Measurements from ENCODE around the gene MTARC2.

DNA sequence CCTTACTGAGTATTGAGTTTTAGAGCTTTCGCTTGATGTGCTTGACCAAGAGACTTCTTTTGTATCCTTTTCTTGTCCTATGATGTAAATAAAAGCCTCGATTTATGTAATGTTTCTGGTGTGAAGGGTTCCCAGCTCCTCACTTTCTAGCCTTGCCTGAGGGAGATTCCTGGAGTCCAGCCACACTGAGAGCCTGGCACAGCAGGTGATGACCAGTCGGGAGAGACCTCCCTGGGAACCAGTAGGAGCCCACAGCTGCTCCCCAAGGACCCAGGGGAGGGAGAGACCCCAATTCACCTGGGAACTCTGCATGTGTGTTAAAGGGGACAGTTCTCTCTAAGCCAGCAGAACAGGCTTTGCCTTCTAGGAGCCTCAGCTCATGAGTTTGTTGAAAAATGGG, 49.1 kb upstream of the MTARC2 start:
- TF ChIP-seq, protein P1, sequence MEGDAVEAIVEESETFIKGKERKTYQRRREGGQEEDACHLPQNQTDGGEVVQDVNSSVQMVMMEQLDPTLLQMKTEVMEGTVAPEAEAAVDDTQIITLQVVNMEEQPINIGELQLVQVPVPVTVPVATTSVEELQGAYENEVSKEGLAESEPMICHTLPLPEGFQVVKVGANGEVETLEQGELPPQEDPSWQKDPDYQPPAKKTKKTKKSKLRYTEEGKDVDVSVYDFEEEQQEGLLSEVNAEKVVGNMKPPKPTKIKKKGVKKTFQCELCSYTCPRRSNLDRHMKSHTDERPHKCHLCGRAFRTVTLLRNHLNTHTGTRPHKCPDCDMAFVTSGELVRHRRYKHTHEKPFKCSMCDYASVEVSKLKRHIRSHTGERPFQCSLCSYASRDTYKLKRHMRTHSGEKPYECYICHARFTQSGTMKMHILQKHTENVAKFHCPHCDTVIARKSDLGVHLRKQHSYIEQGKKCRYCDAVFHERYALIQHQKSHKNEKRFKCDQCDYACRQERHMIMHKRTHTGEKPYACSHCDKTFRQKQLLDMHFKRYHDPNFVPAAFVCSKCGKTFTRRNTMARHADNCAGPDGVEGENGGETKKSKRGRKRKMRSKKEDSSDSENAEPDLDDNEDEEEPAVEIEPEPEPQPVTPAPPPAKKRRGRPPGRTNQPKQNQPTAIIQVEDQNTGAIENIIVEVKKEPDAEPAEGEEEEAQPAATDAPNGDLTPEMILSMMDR (IDR thresholded peaks at IDR 0.05): no peak
- no peak for TF ChIP-seq POLR2AphosphoS5 (IDR thresholded peaks at IDR 0.05)
- no peak for TF ChIP-seq EP300 (IDR thresholded peaks at IDR 0.05)
- no peak for TF ChIP-seq POLR2A (IDR thresholded peaks at IDR 0.05; ENCODE audit: low read depth)

Measured in esophagus muscularis mucosa (tissue), 4 donors.